Large intestine (tissue), 3 donors: ENCODE data around the gene SNAPC1. TPM values are rescaled to one million over a fixed set of nuclear protein-coding genes. Genes with fewer than 3 reads are reported as not detected.

ENCODE experiments used
- DNase-seq, 2 donors: peaks; one replicate each; pipeline versions ENCODE4 v3.0.0 to v3.0.0-alpha.2; 2013
- H3K27ac ChIP-seq: one replicate; pipeline ENCODE4 v1.5.1; 2013; ENCODE audit warnings: low read length
- H3K27me3 ChIP-seq: 2 replicates; pipeline ENCODE4 v1.6.1; 2013; ENCODE audit warnings: low read length; ENCODE audit not compliant: control insufficient read depth, insufficient read depth
- H3K36me3 ChIP-seq: 2 replicates; pipeline ENCODE4 v1.6.1; 2013; ENCODE audit warnings: low read length; ENCODE audit not compliant: control insufficient read depth, insufficient read depth
- H3K4me1 ChIP-seq: one replicate; pipeline ENCODE4 v1.6.1; 2013; ENCODE audit warnings: low read length; ENCODE audit not compliant: control insufficient read depth, insufficient read depth
- H3K4me3 ChIP-seq: one replicate; pipeline ENCODE4 v1.5.1; 2013; ENCODE audit warnings: low read length
- H3K9me3 ChIP-seq: one replicate; pipeline ENCODE4 v1.6.1; 2013; ENCODE audit warnings: mild to moderate bottlenecking, low read depth, low read length, moderate library complexity; ENCODE audit not compliant: control insufficient read depth
- WGBS: methylation state at CpG from one replicate; pipeline ENCODE4 v1.1.5; 2013; ENCODE audit warnings: low lambda C conversion rate; ENCODE audit not compliant: insufficient coverage; 5-methylcytosine and 5-hydroxymethylcytosine counted together
- polyA plus RNA-seq: library from polyadenylated mRNA; unstranded; fragments of 120-200 nt; gene quantifications from one replicate; pipeline ENCODE4 v1.2.1, GENCODE V29; 2013

SNAPC1 gene
- polyA plus RNA-seq, 1 donor: 5.6 TPM

DNA sequence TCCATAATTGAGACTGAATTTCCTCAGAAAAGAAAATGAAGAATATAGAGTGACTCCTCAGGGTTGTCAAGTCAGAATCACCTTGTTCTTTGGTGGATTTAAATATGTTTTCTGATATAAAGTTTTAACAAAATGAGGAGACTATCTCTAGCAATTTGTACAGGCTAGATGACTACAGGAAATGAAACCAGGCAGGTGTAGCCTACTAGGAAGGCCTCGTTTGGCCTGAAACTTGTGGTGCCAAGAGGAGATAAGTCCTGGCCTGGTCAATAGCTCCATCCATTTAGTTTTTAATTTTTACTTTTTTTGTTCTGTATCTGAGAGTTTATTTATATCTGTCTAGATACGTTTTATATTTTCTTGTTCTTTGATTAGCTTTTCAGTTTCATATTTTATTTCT is 41.5 kb downstream of the SNAPC1 start:
- Histone ChIP-seq H3K36me3 (no peaks in the 10 kb centered on the region), H3K4me1 (no peaks in the 10 kb centered on the region), H3K27ac (no peak overlapping the region), H3K27me3 (no peaks in the 10 kb centered on the region), H3K4me3 (no peak overlapping the region), H3K9me3 (no peaks in the 10 kb centered on the region)
- WGBS: 92% methylated on average over 1 of the region's 2 CpGs
- no peak for DNase-seq

DNA sequence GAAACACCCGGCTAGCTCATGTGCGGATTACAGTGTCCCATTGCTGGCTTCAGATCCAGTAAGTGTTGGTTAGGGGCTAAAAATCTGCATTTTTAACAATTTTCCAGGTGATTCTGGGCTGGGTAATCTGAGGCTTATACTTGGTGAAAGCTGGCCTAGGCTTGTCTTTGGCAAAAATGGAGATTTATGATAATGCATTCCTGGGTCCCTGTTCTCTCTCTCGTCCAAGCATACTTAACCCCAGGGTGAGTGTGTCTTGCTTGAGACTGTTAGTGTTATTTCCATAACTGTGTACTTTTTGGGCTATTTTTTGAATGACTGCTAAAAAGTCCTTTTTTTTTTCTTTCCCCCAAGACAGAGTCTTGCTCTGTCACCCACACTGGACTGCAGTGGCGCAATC is 43.2 kb downstream of the SNAPC1 start:
- DNase-seq: no peak
- no CpG with 5 or more reads among the region's 4 CpGs for WGBS

GRCh38 chr14:61811882-61812346 is 49.7 kb downstream of the SNAPC1 start:
- no peaks in the 10 kb centered on the region for H3K9me3 ChIP-seq
- peaks cover 54% of the 10 kb centered on the region for H3K27me3 ChIP-seq
- H3K4me3 ChIP-seq: no peak overlapping the region
- H3K27ac ChIP-seq: no peak overlapping the region
- DNase-seq: no peak
- WGBS: no CpG with 5 or more reads among the region's 15 CpGs
- H3K36me3 ChIP-seq: no peaks in the 10 kb centered on the region
- H3K4me1 ChIP-seq: no peaks in the 10 kb centered on the region

More for the DNA sequence above, 43.2 kb downstream of the SNAPC1 start:
- no peaks in the 10 kb centered on the region for H3K36me3 ChIP-seq
- no peaks in the 10 kb centered on the region for H3K4me1 ChIP-seq
- H3K27ac ChIP-seq: no peak overlapping the region
- no peaks in the 10 kb centered on the region for H3K9me3 ChIP-seq
- H3K27me3 ChIP-seq: peaks cover 9% of the 10 kb centered on the region
- H3K4me3 ChIP-seq: no peak overlapping the region

DNA sequence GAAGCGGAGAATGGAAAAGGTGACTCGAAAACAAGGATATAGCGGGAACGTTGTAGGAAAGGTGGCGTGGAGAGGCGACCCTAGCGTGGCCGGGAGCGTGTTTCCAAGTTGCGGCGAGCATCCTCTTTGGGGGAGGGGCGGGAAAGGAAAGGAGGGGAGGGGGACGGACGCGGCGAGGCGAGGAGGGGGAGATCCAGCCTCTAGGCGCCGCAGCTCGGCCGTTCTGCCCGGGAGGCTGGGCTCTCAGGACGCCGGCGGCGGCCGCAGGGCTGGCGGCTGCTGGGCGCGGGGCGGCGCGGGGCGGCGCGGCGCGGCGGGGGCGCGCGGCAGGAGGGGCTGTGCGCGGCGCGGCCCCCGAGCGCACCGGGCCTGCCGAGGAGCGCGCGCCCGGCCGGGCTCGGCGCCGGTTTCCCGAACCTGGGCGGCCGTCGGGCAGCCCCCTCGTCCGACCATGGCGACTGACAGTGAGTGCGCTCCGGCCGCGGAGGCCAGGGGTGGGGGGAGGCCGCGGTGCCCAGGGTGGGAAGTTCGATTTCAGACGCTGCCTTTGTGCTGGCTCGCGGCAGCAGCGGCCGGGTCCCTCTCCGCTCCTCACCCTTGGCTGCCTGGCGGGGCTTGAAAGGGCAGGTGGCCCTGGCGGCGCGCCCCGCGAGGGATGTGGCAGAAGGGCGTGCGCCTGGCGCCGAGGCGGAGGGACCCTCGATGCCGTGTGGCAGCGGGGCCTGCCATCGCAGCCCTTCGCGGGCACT is 50.3 kb downstream of the SNAPC1 start, which contains the start of gene SYT16:
SYT16 (plus strand) TSS at position 357 of the 749 bp plus-strand sequence.
- Histone ChIP-seq H3K9me3 (no peaks in the 10 kb centered on the region), H3K4me1 (no peaks in the 10 kb centered on the region), H3K36me3 (no peaks in the 10 kb centered on the region), H3K27ac (no peak within 1 kb of the TSS), H3K27me3 (peaks cover 54% of the 10 kb centered on the region), H3K4me3 (peak within 1 kb of the TSS; percentile 13)
- peak in 1 of 2 donors; percentile 20 for DNase-seq
- WGBS: no CpG with 5 or more reads among the region's 95 CpGs

DNA sequence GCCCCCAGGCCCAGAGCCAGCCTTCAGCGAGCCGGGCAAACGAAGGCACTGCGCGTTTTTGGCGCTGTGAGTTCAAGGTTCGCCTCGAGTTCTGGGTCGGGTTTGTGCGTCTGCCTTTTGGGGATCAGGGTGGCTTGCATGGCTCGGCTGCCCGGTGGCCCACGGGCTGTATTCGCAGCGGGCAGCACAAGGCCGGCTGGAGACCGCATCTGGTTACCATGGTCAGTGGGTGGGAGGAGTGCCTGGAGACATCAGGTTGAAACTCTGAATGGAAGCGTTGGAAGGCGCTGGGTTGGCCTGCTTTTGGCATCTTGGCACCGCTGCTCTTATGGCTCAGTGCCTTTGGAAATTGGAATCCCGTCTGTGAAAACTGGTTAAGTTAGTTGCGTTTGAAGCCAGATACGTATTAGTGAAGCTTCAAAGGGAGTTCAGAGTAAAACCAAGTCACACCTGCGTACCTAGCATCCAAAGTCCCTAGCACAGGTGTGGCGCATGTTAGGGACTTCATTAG is 50.9 kb downstream of the SNAPC1 start:
- peak overlapping the region; percentile 13 for H3K4me3 ChIP-seq
- H3K27me3 ChIP-seq: peaks cover 54% of the 10 kb centered on the region
- no CpG with 5 or more reads among the region's 25 CpGs for WGBS
- H3K36me3 ChIP-seq: no peaks in the 10 kb centered on the region
- no peaks in the 10 kb centered on the region for H3K4me1 ChIP-seq
- no peak for DNase-seq
- H3K9me3 ChIP-seq: no peaks in the 10 kb centered on the region
- no peak overlapping the region for H3K27ac ChIP-seq

DNA sequence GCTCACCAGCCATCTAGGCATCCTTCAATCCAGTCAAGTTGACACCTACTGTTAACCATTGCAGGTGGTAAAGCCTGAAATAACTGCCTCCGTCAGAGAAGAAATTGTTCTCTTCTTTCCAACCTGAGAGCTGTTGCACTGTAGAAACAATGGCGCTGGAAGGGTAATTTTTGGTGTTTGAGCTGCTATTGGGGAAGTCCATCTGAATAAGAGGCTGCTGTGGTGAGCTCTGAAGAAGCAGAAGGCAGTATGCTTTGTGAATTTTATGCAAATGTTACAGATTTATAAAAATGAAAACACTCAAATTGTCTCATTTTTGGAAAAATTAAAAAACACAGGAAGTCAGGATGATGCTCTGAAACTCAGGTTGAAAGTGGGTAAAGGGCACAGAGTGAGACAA is 60.2 kb downstream of the SNAPC1 start:
- Histone ChIP-seq H3K9me3 (no peaks in the 10 kb centered on the region), H3K4me3 (no peak overlapping the region), H3K36me3 (no peaks in the 10 kb centered on the region), H3K4me1 (no peaks in the 10 kb centered on the region), H3K27me3 (peaks cover 3% of the 10 kb centered on the region), H3K27ac (no peak overlapping the region)
- DNase-seq: no peak
- no CpG with 5 or more reads among the region's 2 CpGs for WGBS

GRCh38 chr14:61832783-61833182 is 70.6 kb downstream of the SNAPC1 start:
- H3K9me3 ChIP-seq: no peaks in the 10 kb centered on the region
- H3K27me3 ChIP-seq: no peaks in the 10 kb centered on the region
- H3K27ac ChIP-seq: no peak overlapping the region
- 94% methylated on average over 3 of the region's 3 CpGs for WGBS
- no peak for DNase-seq
- H3K4me3 ChIP-seq: no peak overlapping the region
- H3K36me3 ChIP-seq: no peaks in the 10 kb centered on the region
- no peaks in the 10 kb centered on the region for H3K4me1 ChIP-seq

- no peaks in the 10 kb centered on the region for H3K4me1 ChIP-seq
- no peak overlapping the region for H3K27ac ChIP-seq
- H3K4me3 ChIP-seq: no peak overlapping the region
- no peaks in the 10 kb centered on the region for H3K27me3 ChIP-seq
- WGBS: no CpG with 5 or more reads among the region's 3 CpGs
- no peaks in the 10 kb centered on the region for H3K36me3 ChIP-seq
- H3K9me3 ChIP-seq: no peaks in the 10 kb centered on the region
- no peak for DNase-seq
These were observed 74.0 kb downstream of the SNAPC1 start for GRCh38 chr14:61836184-61836583.

- no peaks in the 10 kb centered on the region for H3K27me3 ChIP-seq
- WGBS: no CpG with 5 or more reads among the region's 1 CpG
These were observed 74.6 kb downstream of the SNAPC1 start for GRCh38 chr14:61836807-61837206.

DNA sequence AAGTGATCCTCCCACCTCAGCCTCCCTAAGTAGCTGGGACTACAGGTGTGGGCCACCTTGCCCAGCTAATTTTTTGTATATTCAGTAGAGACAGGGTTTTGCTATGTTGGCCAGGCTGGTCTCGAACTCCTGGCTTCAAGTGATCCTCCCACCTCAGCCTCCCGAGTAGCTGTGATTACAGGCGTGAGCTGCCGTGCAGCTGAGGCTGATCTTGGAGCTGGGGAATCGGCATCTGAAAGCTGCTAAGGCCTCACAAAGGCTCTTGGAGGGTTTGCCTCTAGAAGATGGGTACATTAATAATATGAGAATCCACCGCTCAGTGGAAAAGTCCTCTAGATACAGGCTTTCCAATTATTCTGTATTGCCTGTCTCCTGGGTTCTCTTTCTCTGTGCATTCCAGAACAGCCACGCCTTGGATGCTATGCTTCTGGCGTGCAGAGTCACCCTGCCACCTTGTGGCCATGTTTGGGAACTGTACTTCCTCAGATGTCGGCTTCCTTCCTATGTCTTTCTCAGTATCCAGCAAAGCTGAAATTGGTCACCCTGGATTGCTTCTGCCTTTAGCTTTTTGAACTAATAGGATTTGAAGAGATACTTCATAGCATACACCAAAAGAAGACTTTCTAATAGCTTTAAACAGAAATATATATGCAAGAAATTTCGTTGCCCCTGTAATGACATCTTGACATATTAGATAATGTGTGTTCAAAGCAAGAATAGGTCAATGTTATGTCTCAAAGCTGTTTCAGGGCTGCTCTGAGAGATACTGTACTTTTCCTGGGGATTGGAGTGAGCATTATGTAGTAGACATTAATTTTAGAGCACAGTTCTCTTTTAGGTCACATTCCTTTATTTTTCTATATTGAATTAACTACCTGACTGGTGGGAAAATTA is 75.4 kb downstream of the SNAPC1 start:
- no peaks in the 10 kb centered on the region for H3K36me3 ChIP-seq
- no peaks in the 10 kb centered on the region for H3K9me3 ChIP-seq
- no peaks in the 10 kb centered on the region for H3K27me3 ChIP-seq
- DNase-seq: peak; percentile 64 to 67
- no peaks in the 10 kb centered on the region for H3K4me1 ChIP-seq
- no peak overlapping the region for H3K4me3 ChIP-seq
- H3K27ac ChIP-seq: no peak overlapping the region
- WGBS: 29% methylated on average over 1 of the region's 10 CpGs

More at GRCh38 chr14:61836807-61837206, 74.6 kb downstream of the SNAPC1 start:
- no peaks in the 10 kb centered on the region for H3K36me3 ChIP-seq
- H3K4me1 ChIP-seq: no peaks in the 10 kb centered on the region
- no peak overlapping the region for H3K4me3 ChIP-seq
- H3K27ac ChIP-seq: no peak overlapping the region
- no peaks in the 10 kb centered on the region for H3K9me3 ChIP-seq
- DNase-seq: no peak
